Activated T-cell treated with anti-CD3 and anti-CD28 coated beads, Interleukin-2, amount 50 U/mL, for 1 hour (primary cell): ENCODE results near the gene SYMPK.

Experiments used
- DNase-seq: peaks from one replicate; pipeline ENCODE4 v3.0.0-alpha.2; 2020

Gene SYMPK

GRCh38 chr19:45866400-45867176, 3.6 kb upstream of the SYMPK start:
- DNase-seq, result no peak

- no peak for DNase-seq
Observed at GRCh38 chr19:45865269-45865948, 2.5 kb upstream of the SYMPK start.

DNA sequence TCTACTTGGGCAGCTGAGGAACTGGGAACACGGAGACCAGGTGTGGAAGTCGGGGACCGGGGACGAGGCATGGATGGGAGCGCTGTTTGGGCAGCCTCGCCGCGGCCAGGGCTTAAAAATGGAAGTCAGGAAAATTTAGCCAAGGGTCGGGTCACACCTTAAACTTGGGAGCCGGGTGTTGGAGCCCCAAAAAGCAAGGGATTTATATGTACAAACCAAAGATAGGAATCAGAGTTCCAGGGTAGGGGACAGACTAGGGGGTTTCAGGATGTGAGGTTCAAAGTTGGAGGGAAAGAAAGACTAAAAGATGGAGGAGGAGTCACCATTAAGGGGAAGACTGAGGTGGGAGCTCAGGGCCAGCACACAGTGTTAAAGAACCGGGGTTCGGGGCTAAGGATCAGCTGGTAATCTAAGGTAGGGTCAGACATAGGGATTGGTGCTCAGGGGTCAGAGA, 1.7 kb upstream of the SYMPK start:
- DNase-seq, result no peak

DNA sequence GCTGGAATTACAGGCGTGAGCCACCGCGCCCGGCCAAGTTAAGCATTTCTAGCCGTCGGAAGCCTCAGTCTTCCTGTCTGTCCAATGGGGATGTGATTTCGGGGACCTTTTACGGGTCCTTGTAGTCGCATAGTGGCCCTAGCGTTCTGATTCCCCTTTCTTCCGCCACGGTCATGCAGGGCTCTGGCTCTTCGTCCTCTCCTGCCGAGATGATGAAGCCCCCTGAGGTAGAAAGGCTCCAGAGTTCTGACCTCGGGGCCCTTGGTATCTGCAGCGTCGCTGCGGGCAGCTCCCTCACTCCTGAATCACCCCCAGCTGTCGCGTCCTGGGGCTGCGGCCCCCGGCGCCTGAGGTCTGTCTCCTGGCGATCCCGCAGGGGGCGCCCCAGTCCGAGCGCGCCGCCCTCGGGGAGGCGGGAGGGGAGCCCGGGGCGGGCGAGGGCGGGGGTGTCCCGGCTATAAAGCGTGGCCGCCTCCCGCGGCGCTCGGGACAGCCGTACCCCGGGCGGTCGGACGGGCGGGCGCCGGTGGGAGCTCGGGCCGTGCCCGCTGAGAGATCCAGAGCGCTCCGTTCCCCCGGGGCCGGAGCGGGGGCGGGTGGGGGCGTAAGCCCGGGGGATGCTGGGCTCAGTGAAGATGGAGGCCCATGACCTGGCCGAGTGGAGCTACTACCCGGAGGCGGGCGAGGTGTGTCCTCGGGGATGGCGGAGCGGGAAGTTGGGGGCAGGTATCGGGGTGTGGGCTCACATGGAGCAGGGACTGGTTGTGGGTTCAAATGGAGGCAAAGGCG, 1.1 kb upstream of the SYMPK start, which contains the start of gene FOXA3:
Gene FOXA3, plus strand, starts transcription at position 487 of the 789 bp plus-strand sequence. Its CDS starts 131 bp downstream, at position 618.
- peak; percentile 66 for DNase-seq

- no peak for DNase-seq
Observed at GRCh38 chr19:45863335-45863839, 440 bp upstream of the SYMPK start.

GRCh38 chr19:45862271-45862563, 730 bp downstream of the SYMPK start:
- no peak for DNase-seq

- no peak for DNase-seq
Observed at GRCh38 chr19:45860359-45861259, 2.3 kb downstream of the SYMPK start.

- no peak for DNase-seq
Observed at GRCh38 chr19:45854167-45854778, 8.7 kb downstream of the SYMPK start.

GRCh38 chr19:45852983-45853382, 10.0 kb downstream of the SYMPK start:
- DNase-seq, result no peak

- no peak for DNase-seq
Observed at GRCh38 chr19:45852145-45852750, 10.7 kb downstream of the SYMPK start.

DNA sequence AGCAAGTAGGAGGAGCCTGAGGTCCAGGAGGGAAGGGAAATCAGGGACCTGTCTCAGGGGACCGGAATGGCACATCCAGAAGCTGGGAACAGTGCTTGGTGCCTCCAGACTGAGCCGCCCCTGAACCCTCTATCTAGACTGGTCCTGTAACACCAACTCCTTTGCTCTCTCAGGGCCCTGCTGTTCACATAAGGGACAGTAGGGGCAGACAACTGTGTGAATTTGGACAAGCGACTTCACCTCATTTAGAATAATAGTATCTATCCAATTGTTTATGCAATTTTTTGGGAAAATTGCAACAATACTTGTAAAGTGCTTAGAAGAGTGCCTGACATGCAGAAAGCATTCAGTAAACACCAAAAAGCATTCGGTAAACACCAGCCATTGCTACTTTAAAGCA, 14.0 kb downstream of the SYMPK start:
- no peak for DNase-seq

GRCh38 chr19:45847663-45848062, 15.3 kb downstream of the SYMPK start:
- DNase-seq, result no peak

DNA sequence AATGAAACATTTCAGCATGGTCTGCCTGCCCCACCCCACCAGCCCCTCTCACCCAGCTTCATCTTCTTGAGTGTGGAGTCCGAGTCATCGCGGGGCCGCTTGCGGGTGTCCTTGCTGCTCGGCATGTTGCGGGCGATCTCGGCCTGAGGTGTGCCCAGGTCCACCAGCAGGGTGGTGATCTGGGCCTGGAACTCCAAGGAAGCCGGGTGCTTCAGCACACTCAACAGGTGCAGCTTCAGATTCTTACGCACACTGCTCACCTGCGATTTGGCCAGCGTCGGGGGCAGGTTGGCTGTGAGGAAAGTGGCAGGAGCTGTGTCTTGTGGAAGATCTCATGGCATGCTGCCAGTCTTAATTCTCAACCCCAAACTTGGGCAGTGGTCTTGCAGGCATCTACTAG, 20.7 kb downstream of the SYMPK start:
- DNase-seq, result no peak

DNA sequence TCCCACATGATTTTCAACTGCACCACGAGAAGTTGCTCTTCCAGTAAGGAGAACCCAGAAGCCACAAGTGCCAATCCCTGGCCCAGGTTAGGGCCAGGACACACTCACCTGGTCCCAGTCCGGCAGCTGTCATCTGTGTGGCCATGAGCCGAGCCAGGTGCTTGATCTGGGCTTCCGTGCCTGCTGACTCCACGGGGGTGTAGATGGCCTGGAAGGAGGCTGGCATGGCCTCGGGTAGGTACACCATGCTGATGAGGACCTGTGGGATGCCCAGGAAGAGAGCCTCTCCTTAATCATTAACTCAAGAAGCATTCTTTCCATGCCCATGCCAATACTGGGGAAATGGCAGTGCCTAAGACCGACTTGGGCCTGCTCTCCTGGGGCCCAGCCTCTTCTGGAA, 28.0 kb downstream of the SYMPK start:
- no peak for DNase-seq

- no peak for DNase-seq
Observed at GRCh38 chr19:45828945-45829344, 34.0 kb downstream of the SYMPK start.

DNA sequence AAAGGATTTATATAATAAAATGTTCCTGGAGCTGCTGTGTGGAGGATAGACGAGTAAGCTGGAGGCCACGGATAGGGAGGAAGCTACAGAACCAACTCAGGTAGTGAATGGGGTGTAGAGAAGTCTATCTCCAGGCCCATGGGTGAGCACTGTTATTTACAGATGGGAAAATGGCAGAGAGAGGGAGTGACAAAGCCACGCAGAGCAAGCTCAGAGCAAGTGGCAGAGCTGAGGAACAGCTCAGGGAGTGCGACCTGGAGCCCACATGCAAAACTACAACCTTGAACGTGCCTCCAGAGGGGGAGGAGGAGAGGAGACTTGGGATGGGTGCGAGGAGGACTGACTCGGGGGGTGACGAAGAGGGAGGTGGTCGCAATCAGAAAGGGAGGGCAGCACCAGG, 34.4 kb downstream of the SYMPK start:
- DNase-seq, result no peak

- DNase-seq, result no peak
Observed at GRCh38 chr19:45827459-45828093, 35.4 kb downstream of the SYMPK start.

DNA sequence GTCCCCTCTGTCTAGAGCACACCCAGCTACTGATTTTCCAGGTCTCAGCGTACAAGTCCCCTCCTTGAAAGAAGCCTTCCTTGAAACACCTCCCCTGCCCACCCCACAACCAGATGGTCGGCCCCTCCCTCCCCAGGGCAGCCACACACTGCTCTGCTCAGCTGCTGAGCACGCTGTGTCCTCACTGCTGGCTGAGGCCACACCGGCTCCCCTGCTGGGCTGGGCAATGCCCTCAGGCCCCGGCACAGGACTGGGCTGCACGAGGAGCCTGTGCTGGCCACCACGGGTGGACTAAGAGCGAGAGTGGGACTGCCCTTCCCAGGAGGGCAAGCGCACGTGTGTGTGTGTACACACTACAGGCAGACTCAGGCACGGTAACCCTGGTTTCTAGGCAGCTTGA, 36.0 kb downstream of the SYMPK start:
- DNase-seq, result no peak

DNA sequence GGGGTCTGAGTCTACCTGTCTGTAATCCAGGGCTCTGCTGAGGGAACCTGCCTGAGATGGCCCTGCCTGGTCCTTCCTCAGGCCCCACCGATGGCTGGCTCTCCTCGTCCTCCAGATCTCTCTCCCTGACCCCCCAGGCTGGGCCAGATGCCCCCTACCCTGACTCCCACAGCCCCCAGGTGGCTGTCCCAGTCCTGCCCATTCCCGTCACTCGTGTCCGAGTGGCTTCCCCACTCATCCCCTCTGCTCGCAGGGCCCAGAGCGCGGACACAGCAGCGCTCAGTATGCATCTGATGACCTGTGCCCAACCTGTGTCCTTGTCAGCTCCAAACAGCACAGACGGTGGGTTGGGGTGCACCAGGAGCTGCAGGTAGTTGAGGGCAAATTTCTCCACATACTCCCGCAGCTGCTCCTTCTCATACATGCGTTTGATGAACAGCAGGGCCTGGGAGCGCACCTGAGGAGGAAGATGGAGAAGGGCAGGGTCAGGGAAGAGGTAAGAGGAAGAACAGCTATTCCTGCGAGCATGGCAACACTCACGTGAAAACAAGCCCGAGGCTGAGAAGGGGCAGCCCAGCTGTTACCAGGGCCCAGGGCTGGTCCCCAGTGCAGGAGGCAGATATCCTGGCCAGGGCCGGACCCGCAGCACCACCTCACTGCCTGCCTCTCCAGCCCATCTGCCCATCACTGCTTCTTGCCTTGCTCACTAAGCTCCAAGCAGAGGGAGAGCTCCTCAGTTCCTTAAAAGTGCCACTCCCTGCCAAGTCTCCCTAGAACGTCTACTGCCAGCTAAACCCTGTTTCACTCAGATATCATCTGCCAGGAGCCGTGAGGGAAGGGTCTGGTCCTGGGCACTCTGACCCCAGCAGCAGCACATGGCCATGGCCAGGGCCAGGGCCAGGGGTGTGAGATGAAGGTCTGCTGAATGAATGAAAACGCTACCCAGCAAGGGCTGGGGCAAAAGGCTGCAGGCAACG, 36.7 kb downstream of the SYMPK start:
- no peak for DNase-seq

GRCh38 chr19:45825263-45825605, 37.7 kb downstream of the SYMPK start:
- no peak for DNase-seq
